ENCODE results near the gene RNF207.
A peak's percentile ranks its signal among the peaks of the same experiment; 100 is the strongest.

Gene RNF207

GRCh38 chr1:6246497-6247467 is 40.9 kb downstream of the RNF207 start:
- no peak overlapping the region for H3K4me3 ChIP-seq (ENCODE audit: low read length)
- DNase-seq (ENCODE audit: low read depth) = peak; percentile 82
- TF ChIP-seq CTCF (IDR thresholded peaks at IDR 0.05; ENCODE audit: insufficient read depth, low read depth, low read length, missing control alignments) = peak; percentile 85

GRCh38 chr1:6247651-6248050 is 41.7 kb downstream of the RNF207 start:
- H3K4me3 ChIP-seq (ENCODE audit: low read length) = no peak overlapping the region
- TF ChIP-seq CTCF (IDR thresholded peaks at IDR 0.05; ENCODE audit: insufficient read depth, low read depth, low read length, missing control alignments) = no peak
- DNase-seq (ENCODE audit: low read depth) = no peak

GRCh38 chr1:6248161-6248776 is 42.4 kb downstream of the RNF207 start:
- TF ChIP-seq CTCF (IDR thresholded peaks at IDR 0.05; ENCODE audit: insufficient read depth, low read depth, low read length, missing control alignments) = no peak
- no peak overlapping the region for H3K4me3 ChIP-seq (ENCODE audit: low read length)
- no peak for DNase-seq (ENCODE audit: low read depth)

- TF ChIP-seq CTCF (IDR thresholded peaks at IDR 0.05; ENCODE audit: insufficient read depth, low read depth, low read length, missing control alignments) = no peak
- DNase-seq (ENCODE audit: low read depth) = no peak
- no peak overlapping the region for H3K4me3 ChIP-seq (ENCODE audit: low read length)
Observed at GRCh38 chr1:6248932-6249738, 43.2 kb downstream of the RNF207 start.

- no peak for TF ChIP-seq CTCF (IDR thresholded peaks at IDR 0.05; ENCODE audit: insufficient read depth, low read depth, low read length, missing control alignments)
- no peak for DNase-seq (ENCODE audit: low read depth)
- H3K4me3 ChIP-seq (ENCODE audit: low read length) = no peak overlapping the region
Observed at GRCh38 chr1:6249739-6250689, 44.1 kb downstream of the RNF207 start.

- no peak overlapping the region for H3K4me3 ChIP-seq (ENCODE audit: low read length)
- TF ChIP-seq CTCF (IDR thresholded peaks at IDR 0.05; ENCODE audit: insufficient read depth, low read depth, low read length, missing control alignments) = no peak
- no peak for DNase-seq (ENCODE audit: low read depth)
Observed at GRCh38 chr1:6251233-6251632, 45.3 kb downstream of the RNF207 start.
